Activated CD4-positive, alpha-beta T cell treated with anti-CD3 and anti-CD28 coated beads, Interleukin-2, amount 50 U/mL, for 4 hours (primary cell): ENCODE results near the gene MCM3AP.
A peak's percentile ranks its signal among the peaks of the same experiment; 100 is the strongest.
"Not testable (repeated sequence)": the region's sequence is repeated elsewhere in the genome, so short reads cannot be mapped to it uniquely, and the experiment has no call there.

ENCODE experiments used
- DNase-seq, 2 experiments: peaks; one replicate each; pipeline ENCODE4 v3.0.0-alpha.2; 2020

Gene MCM3AP

DNA sequence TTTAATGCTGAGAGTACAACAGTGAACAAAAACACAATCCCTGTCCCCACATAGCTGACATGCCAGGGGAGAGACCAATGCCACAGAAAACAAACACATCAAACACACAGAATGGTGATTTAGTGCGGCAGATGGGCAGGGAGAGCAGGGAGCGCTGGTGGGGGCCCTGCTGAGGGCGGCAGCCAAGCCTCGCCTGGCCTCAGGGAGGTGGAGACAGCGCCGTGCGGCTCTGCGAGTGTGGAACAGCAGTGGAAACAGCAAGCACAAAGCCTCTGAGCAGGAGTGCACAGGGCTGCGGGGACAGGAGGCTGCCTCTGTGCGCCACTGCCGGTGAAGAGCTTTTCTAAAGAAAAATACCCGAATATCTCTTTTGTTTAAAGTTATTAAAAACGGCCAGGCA is 17.0 kb downstream of the MCM3AP start:
- no peak for DNase-seq

GRCh38 chr21:46266946-46267345 is 18.5 kb downstream of the MCM3AP start:
- no peak for DNase-seq

- no peak for DNase-seq
Observed at GRCh38 chr21:46265736-46266525, 19.5 kb downstream of the MCM3AP start.

DNA sequence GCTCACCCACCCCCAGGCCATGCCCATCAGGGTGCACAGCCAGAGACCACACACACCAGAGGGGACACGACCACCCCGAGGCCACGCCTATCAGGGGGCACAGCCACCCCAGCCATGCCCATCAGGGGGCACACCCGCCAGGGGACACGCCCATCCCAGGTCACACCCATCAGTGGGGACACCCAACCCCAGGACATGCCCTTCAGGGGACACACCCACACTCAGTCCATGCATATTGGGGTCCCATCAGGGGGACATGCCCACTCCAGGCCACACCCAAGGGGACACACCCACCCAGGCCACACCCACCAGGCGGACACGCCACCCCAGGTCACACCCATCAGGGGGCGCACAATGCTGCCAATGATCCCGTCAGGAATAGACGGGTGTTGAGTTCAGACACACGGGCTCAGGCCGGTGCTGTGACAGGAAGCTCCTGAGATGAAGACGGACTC is 20.7 kb downstream of the MCM3AP start:
- DNase-seq = no peak

- DNase-seq = no peak
Observed at GRCh38 chr21:46264046-46264689, 21.2 kb downstream of the MCM3AP start.

DNA sequence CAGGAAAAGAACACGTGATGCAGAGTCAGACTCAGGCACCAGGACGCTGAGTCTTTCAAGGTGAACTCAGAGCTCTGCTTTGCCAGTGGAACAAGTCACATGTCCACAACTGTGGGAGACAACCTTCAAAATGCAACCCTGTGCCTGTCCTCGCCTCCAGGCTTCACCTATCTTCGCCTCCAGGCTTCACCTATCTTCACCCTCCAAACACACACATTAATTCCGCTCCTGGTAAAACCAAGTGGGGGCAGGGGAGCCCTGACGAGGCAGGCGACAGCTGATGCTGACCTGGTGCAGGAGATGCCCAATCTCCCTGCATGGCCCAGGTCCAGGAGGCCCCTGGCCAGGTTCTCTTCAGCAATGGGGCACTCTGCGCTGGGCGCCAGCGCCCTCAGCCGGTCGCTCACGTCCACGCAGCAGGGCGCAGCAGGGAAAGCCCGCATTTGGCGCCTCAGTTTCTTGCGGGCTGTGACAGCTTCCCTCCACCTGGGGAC is 28.9 kb downstream of the MCM3AP start:
- no peak for DNase-seq

GRCh38 chr21:46255758-46256337 is 29.6 kb downstream of the MCM3AP start:
- no peak for DNase-seq

GRCh38 chr21:46255166-46255565 is 30.2 kb downstream of the MCM3AP start:
- DNase-seq = no peak

GRCh38 chr21:46254208-46254975 is 31.0 kb downstream of the MCM3AP start:
- DNase-seq = no peak

- peak; percentile 8 to 19 for DNase-seq
Observed at GRCh38 chr21:46253610-46254124, 31.7 kb downstream of the MCM3AP start.

- no peak for DNase-seq
Observed at GRCh38 chr21:46252840-46253239, 32.6 kb downstream of the MCM3AP start.

DNA sequence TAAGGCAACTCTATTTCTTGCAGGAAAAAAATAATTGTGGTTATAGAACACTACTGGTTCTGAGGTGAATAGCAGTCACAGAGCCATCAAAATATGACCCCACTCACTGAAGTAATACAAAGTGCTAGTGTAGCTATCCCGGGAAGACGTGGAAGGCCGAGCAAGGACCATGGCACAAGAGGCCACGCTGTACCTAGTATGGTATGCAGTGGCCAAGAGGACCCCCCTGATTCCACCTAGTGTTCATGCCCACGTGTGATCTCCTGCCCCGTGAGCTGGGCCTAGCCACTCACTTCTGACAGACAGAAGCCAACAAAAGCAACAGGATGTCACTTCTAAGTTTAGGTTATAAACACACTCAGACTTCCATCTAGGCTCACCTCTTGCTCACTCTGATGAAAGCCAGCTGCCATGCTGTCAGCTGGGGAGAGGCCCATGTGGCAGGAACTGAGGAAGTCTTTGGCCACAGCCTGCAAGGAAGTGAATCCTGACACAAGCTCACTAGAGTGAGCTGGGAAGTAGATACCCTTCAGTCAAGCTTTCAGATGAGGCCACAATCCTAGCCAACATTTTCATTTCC is 35.2 kb downstream of the MCM3AP start:
- no peak for DNase-seq

- DNase-seq = no peak
Observed at GRCh38 chr21:46248827-46249226, 36.6 kb downstream of the MCM3AP start.

DNA sequence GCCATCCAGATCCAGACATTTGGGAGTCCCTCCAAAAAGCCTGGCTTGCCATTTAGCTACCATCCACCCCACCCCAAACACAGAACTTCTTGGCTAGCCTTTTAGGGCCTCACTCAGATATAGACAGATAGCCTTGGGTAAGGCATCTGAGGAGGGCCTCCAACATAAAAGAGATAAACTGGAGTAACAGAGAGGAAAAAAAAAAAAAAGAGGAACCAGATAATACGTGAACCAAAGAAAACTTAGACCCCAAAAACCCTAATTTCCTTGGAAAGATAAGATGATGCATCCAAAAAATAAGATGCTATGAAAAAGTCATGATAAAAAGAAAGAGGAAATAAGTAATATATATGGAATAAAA is 37.0 kb downstream of the MCM3AP start:
- no peak for DNase-seq

DNA sequence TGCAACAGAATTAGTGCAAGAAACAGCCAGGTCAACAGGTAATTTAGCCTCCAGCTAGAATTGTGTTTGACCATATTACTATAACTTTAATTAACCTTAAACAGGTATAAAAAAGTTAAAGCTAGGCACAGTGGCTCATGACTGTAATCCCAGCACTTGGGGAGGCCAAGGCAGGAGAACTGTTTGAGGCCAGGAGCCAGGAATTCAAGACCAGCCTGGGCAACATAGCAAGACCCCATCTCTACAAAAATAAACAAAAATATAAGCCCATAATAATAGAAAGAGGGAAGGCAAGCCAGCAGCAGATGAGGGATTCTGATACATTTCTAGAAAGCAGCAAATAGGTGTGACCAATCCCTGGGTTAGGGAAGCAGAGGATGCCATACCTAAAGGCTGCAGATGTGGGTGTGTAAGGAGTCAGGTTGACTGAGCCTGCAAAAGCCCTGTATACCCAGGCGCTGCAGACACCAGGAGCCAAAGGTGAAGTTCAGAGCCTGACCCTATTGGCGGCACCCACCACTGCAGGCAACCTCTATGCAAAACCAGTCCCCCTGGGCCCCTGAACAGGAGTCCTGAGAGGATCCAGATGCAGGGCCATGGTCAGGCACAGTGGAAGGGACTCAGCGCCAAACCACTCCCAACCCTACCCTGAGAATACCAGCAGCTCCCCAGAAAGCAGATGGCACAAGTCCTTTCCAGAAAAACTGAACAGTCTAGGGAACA is 37.6 kb downstream of the MCM3AP start:
- no peak for DNase-seq

DNA sequence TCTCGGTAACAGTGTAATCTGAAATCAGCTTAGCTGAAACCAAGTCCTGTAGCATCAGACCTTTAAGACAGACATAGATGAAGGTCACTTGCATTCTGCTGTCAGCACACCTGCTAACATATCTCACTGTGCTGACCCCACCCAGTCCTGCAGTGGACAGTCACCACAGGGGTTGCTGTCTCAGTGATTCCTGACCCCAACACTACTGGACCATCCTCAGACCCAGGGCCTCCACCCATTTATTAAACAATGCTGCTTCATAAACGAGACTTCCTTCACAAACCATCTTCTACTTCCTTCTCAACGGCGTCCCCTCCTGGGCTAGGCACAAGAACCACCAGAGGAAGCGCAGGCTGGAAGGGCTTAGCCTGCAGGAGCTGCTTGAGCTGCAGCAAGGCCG is 39.1 kb downstream of the MCM3AP start:
- DNase-seq = no peak

DNA sequence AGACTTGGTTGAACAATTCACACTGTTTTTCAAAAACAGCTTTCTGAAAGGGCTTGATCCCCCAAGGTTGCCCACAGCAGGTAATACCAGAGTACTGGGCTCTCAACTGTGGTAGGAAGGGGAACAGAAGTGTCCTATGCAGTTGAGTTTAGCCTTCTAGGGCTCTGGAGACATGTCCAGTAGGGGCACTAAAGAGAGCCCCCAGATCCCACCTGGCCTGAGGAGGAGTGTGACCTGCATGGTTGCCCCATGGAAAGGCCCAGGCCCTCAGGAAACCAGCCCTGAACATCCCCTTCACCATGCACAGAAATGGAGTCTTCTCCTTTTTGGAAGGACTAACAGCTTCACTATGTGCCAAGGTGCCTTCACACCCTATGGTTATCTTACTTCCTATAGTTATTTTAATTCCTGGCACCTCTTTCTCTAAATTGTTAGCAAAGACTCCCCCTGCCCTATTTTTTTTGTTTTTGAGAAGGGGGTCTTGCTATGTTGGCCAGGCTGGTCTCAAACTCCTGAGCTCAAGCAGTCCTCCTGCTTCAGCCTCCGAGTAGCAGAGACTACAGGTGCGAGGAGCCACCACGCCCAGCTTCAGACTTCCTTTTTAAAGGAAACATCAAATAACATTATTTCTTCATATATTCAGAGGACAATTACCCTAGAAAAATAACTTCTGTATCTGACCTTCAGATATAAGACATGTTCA is 40.0 kb downstream of the MCM3AP start:
- DNase-seq = no peak

DNA sequence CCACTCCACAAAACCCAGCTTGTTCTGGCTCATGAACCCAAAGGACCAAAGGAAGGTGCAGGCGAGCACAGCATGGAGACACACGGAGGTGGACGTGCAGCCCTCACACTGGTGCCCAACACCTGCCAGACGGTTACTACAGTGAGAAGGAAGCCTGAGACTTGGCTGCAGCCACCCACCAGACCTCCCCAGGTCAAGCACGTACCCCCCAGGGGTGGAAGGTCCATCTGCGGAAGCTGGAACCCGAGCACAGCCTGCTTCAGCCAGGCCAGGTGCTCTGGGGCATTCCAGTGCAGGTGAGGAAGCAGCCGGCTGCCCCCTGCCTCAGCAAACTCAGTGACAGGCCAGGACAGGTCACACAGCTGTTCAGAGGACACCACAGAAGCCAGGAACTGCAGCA is 40.8 kb downstream of the MCM3AP start:
- DNase-seq = no peak

DNA sequence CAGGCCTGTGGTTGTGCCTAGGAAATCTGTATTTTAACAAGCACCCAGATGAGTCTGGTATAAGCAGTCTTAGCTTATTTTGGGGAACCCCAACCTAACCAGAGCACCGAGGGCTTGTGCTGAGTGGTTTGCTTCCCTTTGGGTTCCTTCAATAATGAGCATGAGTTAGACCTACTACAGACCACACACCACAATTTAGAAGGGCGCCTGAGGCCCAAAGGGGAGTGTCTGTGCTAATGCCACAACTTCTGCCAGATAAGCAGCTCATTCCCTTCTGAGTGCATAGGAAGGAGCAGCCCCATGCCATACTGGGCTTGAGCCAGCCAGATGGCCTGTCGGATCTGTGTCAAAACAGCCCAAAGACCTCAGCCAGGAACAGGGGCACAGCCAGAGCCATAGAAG is 41.5 kb downstream of the MCM3AP start:
- DNase-seq = no peak

DNA sequence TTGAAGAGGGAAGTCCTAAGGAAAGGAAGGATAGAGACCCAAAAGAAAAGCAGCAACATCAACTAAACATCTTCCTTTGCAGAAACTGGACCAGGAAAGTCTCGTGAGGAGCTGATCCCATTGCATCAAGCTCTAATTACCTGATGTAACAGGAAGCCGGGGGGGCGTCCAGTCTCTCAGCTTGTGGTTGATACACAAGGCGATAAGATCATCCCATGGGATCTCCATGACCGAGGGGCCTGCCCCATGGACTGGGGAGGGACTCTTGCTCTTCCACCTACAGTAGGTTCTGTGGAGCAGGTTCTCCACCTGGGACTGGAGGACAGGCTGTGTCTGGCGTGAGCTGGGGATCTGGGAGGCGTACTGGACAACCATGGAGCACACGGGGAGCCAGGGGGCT is 42.1 kb downstream of the MCM3AP start:
- no peak for DNase-seq

- DNase-seq = not testable (repeated sequence)
Observed at GRCh38 chr21:46241577-46241976, 43.8 kb downstream of the MCM3AP start.
